GM19043 (cell line): ENCODE measurements around the gene MKKS.

ENCODE experiments used
- ATAC-seq: cut with Tn5 transposase; IDR thresholded peaks from one replicate; pipeline ENCODE4 v1.9.1; 2021; ENCODE audit warnings: low read depth; ENCODE audit not compliant: unreplicated experiment

The MKKS gene

DNA sequence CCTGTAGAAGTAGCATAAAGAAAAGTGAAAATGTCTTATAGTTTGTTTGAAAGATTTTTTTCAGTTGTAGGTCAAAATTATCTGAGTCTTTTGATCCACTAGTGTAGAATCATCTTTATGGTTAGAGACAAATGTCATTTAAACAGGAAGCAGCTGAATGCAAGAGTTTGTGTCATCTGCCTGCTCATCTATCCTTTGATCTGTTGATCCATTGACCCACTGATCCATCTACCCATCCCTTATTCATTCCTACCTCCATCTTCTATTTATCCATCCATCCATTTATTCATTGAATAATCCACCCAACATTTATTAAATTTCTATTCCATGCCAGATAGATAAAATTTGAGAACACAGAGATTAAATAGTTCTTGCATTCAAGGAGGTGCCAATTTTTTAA is 62.6 kb downstream of the MKKS start:
- ATAC-seq, result no peak

DNA sequence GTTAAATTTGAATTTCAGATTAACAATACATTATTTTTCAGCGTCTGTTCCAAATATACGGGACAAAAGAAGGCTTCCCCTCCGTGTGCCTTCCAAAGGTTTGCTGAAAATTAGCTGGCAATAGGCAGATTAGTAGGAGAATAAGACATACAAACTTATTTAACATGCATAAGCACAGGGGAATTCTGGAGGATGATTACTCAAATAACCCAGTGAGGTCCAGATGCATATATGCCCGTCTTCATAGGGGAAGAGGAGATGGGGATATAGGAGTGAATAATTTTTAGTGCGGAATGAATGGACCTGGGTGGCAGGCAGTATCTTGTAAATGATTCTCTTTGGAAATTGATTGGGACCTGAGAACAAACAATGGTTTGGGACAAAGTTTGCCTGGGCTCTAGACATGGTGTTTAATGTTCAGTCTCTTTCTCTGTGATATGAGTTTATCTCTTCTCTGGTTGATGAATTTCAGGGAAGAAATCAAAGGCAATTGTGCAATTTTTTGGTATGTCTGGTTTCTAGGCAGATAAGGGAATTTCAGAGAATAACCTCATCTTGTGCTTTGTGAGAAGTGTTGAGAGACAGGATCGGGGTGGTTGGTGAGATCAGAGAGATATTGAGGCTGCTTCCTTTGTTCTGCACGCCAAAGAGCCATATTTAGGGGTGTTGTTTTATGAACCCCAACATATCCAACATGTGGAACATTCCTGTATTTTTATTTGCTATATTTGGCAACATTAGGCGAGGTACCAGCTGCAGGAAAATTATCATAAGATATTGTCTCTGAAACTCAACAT is 63.7 kb downstream of the MKKS start:
- ATAC-seq, result no peak

DNA sequence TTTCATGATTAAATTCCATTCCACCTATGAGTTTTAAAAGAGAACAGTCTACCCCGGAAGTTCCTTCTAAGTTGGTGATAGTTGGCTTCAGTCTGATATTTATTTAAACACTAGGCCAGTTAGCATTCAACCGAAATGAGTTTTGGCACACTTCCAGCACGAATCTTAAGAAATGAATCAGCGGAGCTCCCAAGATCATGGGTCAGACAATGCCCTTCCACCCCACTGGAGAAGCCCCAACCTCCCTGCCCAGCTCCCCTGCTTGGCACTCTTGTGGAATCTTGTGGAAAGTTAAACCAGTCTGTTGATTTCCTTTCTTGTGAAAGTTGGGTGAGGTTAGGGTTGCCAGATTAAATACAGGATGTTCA is 64.3 kb downstream of the MKKS start:
- ATAC-seq, result no peak

DNA sequence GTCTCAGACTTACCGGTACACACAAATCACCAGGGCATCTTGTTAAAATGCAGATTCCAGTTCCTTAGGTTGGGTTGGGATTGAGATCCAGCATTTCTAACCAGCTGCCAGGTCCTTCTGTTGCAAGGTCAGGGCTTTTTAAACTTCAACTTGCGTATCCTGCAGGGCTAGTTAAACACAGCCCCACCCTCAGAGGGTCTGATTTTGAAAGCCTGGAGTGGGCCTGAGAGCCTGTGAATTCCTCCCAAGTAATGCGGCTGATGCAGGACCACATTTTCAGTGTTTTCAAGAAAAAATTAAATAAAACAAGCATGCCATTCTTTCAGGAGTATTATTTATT is 65.3 kb downstream of the MKKS start:
- no peak for ATAC-seq

DNA sequence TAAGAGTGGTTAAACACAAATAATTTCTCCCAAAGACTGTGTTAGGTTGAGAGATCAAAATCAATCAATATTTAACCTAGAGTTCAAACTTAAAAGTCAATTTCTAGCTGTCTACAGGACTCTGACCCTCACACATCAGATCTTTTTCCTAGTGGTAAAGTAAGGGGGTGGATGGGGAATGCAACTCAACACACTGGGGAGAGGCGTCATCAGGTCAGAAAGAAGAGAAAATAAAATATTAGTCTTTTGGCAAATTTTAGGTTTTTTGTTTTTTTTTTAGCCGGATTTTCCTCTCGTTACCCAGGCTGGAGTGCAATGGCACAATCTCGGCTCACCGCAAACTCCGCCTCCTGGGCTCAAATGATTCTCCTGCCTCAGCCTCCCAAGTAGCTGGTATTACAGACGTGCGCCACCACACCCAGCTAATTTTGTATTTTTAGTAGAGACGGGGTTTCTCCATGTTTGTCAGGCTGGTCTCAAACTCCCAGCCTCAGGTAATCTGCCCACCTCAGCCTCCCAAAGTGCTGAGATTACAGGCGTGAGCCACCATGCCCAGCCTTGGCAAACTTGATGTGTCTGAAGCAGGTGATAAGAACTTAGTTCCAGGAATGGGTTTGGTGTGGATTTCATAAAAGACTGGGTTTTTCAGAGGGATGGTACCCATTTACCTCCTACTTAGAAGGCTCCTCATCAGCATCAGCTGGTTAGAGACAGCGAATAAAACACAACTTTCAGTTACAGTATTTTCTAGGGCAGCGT is 65.9 kb downstream of the MKKS start:
- ATAC-seq, result no peak

DNA sequence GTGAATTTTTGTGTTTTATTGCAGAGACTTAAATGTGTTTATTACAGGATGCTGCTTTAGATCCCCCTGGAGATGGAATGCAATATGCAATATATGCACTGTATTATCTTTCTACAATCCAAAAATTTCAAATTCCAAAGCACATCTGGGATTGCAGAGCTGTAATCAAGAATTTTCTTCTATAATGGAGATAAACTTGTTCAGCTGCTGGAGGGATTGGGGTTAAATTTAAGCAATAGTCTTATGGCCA is 66.4 kb downstream of the MKKS start:
- ATAC-seq, result no peak

DNA sequence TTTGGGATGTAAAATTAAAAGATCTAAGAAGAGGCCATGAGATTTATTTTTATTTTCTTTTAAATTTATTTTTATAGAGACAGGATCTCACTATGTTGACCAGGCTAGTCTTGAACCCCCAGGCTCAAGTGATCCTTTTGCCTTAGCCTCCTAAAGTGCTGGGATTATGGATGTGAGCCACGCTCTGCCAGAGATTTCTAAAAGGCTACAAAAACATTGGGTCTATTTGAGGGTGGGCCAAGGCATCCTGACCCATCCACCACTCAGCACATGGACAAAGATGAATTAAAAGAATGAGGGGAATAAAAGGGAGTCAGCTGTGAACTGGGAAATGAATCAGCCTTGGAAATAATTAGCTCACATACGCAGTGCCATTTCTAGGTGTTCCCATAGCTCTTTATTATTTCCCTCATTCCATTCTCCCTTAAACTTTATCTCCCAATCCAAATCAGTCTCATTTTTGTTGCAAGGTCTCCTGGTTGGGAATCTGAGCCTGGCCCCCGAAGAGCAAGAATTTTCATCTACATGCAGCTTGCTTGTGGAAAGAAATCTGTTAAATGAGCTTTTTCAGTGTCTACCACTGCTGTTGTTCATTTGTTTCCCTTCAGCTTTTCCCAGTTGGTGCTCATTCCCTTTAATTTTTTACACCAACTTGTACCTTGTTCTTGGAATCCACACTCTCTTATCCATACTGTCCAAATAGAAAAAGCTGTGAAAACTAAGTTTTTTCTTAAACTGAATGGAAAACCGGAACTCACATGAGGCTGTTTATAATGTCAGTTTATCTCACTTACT is 66.9 kb downstream of the MKKS start:
- ATAC-seq, result no peak

DNA sequence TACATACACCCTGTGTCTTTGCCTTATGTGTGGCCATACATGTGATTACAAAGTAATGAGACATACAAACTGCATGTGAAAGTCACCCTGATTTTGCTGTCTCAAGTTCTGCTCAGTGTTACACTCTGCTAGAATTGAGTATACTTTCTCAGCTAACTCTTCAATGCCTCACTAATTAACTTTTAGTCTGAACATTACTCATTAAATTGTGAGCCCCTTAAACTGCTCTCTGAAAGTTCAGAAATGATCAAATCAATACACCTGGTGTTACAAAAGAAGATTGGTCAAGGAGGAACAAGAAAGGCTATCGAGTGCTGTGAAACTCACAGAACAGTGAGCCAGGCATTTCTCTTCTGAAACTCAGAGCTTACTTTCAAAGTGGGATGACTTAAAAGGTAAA is 71.3 kb downstream of the MKKS start:
- ATAC-seq, result peak; percentile 80

DNA sequence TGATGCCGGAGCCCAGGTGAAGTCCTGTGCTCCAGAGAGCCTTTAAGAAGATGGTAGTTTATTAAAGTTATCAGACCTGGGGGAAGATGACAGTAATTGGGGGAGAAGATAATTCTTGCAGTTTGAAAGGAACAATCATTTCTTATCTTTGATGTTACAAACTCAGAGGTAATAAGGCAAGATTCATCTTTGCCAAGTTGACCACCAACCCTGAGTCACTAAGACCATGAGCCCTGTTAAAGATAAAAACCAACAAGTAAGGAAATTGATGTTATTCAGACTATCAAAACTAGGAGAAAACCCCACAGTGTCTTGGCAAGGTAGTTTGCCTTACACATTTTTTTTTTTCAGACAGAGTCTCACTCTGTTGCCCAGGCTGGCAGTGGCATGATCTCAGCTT is 73.1 kb downstream of the MKKS start:
- ATAC-seq, result no peak

DNA sequence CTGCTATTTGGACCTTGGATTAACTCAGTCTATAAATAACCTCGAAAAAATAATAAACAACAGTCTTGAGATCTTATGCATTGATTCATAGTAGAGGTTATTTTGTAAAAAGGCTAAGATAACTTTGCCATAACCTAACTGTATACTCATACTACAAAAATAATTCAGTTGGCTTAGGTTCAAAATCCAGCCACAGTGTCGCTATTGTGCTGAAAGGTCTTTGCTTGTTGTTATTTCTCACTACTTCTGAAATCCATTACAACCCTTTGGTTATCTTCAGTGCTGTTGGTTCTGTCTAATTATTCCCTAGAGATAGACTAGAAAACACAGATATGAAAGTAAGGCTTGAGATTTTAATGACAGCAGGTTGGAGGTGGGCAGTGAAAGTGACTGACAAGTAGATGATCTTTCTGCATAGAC is 74.4 kb downstream of the MKKS start:
- ATAC-seq, result no peak

DNA sequence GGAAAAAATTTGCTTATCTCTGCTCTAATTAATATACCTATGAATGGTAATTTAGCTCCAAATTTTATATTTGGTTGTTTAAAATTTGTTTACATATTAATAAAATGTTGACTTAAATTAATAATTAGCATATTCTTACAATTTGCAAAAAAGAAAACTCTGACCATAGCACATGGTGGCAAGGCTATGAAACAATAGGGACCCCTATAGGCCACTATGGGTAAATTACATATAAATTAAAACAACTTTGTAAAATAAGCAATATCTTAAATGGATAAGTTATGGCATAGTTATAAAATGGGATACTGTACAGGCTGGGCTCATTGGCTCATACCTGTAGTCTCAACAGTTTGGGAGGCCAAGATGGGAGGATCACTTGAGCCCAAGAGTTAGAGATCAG is 76.0 kb downstream of the MKKS start:
- no peak for ATAC-seq

DNA sequence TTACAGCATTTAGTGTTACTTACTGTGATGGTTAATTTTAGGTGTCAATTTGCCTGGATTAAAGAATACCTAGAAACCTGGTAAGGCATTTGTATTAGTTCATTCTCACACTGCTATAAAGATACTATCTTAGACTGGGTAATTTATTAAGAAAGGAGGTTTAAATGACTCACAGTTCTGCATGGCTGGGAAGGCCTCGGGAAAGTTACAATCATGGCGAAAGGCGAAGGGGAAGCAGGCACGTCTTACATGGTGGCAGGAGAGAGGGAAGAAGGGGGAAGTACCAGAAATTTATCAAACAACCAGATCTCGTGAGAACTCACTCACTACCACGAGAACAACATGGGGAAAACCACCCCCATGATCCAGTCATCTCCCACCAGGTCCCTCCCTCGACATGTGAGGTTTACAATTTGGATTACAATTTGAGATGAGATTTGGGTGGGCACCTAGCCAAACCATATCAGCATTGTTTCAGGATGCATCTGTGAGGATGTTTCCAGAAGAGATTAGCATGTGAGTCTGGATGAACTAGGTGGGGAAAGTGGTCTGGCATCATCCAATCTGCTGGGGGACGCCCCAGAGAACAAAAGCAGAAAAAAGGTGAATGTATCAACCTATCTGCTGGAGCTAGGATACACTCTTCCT is 76.8 kb downstream of the MKKS start:
- no peak for ATAC-seq

DNA sequence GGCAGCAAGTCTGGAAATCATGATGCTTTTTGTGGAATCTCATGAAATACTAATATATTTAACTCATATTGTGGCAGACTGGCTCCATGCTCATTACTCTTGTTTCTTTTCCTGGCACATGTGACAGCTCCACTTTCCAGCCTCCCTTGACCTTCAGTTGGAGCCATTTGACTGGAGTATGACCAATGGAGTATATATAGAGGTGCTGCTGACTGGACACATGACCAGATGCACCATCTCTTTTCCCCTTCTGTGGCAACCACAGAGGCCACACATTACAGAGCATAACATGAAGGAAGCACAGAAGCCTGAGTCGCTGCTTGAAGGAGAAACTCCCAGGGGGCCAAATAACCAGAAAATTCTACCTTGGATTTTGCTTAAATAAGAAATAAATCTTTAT is 77.4 kb downstream of the MKKS start:
- no peak for ATAC-seq

DNA sequence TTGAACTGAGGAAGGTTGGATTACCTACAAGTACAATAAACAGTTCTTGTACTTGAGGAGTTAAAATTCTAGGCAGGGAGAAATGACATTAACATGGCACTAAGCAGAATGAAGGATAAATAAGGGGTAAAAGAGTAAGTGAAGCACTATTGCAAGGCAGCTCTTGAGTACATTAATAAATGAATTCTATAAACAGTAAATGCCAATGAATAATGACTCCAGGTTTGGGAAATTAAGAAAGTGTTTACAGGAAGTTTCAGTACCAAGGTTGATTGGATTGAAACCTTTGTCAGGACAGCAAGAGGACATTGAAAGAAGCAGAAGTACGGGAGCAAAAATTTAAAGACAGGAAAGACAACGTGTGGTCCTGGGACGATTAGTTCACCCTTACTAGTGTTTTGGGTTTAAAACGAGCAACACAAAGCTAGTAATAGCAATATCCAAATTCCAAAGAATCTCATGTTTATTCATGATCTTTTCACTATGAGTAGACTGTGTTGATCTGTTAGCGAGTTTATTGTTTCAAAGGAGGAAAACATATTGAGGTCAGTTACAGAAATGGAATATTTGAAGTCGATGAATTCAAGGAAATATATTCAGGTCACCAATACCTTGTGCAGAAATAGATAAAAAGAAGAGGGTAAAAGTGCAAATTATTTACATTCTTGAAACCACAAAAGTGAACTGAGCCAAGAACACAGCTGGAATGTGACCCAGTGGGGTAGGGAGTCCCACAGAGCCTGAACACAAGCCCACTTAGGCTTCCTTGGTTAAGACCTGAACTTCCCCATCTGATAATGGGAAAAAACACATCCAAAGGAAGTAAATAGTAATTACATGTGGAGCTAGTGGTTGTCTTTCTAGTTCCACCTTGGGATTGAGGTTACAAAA is 80.8 kb downstream of the MKKS start:
- no peak for ATAC-seq
